ENCODE data around the gene NPLOC4. TPM values are rescaled to one million over a fixed set of nuclear protein-coding genes. Genes with fewer than 3 reads are reported as not detected.

The NPLOC4 gene
- total and polyA plus RNA-seq, 2 of the 13 experiments (the other 11 are each of a cell fraction or from before 2014, with no cell fraction given), result 57.0 to 97.0 TPM

- H3K9ac ChIP-seq (ENCODE audit: insufficient read depth, low read depth, low read length), result no peak overlapping the region
- no peaks in the 10 kb centered on the region for H3K27me3 ChIP-seq (ENCODE audit: control insufficient read depth in 1 of 2, insufficient read depth in 2 of 2, low read length in 2 of 2)
- H3K4me2 ChIP-seq (ENCODE audit: low read depth, low read length), result no peak overlapping the region
- H2AFZ ChIP-seq (ENCODE audit: low read length), result no peak overlapping the region
- intact Hi-C loops (cut with micrococcal nuclease; ENCODE audit: unreplicated experiment), result no loop called here
- no peak overlapping the region for H3K4me3 ChIP-seq (replicated peaks in 1 of 3; ENCODE audit: insufficient read depth in 1 of 3, low read depth in 2 of 3, low read length in 3 of 3)
- in situ Hi-C loops (cut with HindIII; ENCODE audit: extremely low pct_ligation_motif_present, low pct_unique_long_range_greater_than_20kb), result no loop called here
- no peak overlapping the region for H3K27ac ChIP-seq (ENCODE audit: extremely low read length, insufficient read depth, low read length)
- peaks cover 13% of the 10 kb centered on the region for H3K4me1 ChIP-seq (ENCODE audit: insufficient read depth, low read length)
- no peaks in the 10 kb centered on the region for H3K79me2 ChIP-seq (ENCODE audit: insufficient read depth, low read length)
- peaks cover 0 to 5% of the 10 kb centered on the region in 2 experiments; a peak in 3 of 5 replicates for H3K36me3 ChIP-seq (replicated peaks in 1 of 2; ENCODE audit: control insufficient read depth in 1 of 2, insufficient read depth in 2 of 2, low read length in 2 of 2)
- DNase-seq (ENCODE audit: low spot score) (no peak), FAIRE-seq (no peak), ATAC-seq (no peak)
- ChIA-PET POLR2A (no interaction called here), CTCF (ENCODE audit: low intra/inter-chr PET ratio, low total read pairs) (no interaction called here)
- no peaks in the 10 kb centered on the region for H4K20me1 ChIP-seq (ENCODE audit: insufficient read depth, low read length)
- peaks cover 15% of the 10 kb centered on the region; the same call in 1 of the 2 replicates for H3K9me3 ChIP-seq (ENCODE audit: low read length)
- TF ChIP-seq ZNF335 (CRISPR knock-in tag; IDR thresholded peaks at IDR 0.05) (no peak), PCBP2 (optimal IDR thresholded peaks at IDR 0.05; ENCODE audit: low read depth, low read length, poor library complexity, severe bottlenecking) (peak; percentile 36), ZNF280B (CRISPR knock-in tag; IDR thresholded peaks at IDR 0.05; ENCODE audit: borderline replicate concordance) (peak; percentile 70; the same call in 1 of the 2 replicates), ZNF101 (CRISPR knock-in tag; IDR thresholded peaks at IDR 0.05; ENCODE audit: borderline replicate concordance, low read depth) (no peak), HNRNPL (IDR thresholded peaks at IDR 0.05; ENCODE audit: low read depth, low read length) (peak; percentile 34; the same call in 1 of the 2 replicates), ZNF232 (CRISPR knock-in tag; IDR thresholded peaks at IDR 0.05; ENCODE audit: borderline replicate concordance) (no peak), AGO2 (optimal IDR thresholded peaks at IDR 0.05; ENCODE audit: low read depth, low read length) (peak; percentile 14), SSRP1 (CRISPR knock-in tag; IDR thresholded peaks at IDR 0.05) (peak; percentile 57; the same call in 1 of the 2 replicates), RBM22 (optimal IDR thresholded peaks at IDR 0.05; ENCODE audit: low read length) (peak; percentile 79), HNRNPK (IDR thresholded peaks at IDR 0.05; ENCODE audit: low read depth, low read length, poor library complexity, severe bottlenecking) (peak; percentile 32)
- WGBS (ENCODE audit: low lambda C conversion rate), result 72% methylated on average over 13 of the region's 13 CpGs
- BruUV-seq (replicated peaks), result no TSS peak
Measured at GRCh38 chr17:81535480-81536298, 101.2 kb downstream of the NPLOC4 start.

Measured in HepG2 (cell line).